ENCODE data around the gene HNRNPU. TPM values are rescaled to one million over a fixed set of nuclear protein-coding genes. Genes with fewer than 3 reads are reported as not detected.

HNRNPU gene
- total RNA-seq, 1 experiment from 2014 or later = 536 TPM

GRCh38 chr1:244864253-244865027 lies at the start of gene HNRNPU (continued):
- TF ChIP-seq MXD4 (CRISPR knock-in tag; IDR thresholded peaks at IDR 0.05; ENCODE audit: borderline replicate concordance) = no peak
- 0 out of 2 replicates have a peak, but pooled peaks have one; percentile 19 for TF ChIP-seq KAT7 (CRISPR knock-in tag; IDR thresholded peaks at IDR 0.05; ENCODE audit: borderline replicate concordance)
- TF ChIP-seq USF1 (CRISPR knock-in tag; IDR thresholded peaks at IDR 0.05) = 0 out of 2 replicates have a peak, but pooled peaks have one; percentile 16
- no peak for TF ChIP-seq ZMAT4 (CRISPR knock-in tag; IDR thresholded peaks at IDR 0.05)
- peak; percentile 86; the same call in 1 of the 2 replicates for TF ChIP-seq FOXP4 (CRISPR knock-in tag; IDR thresholded peaks at IDR 0.05)
- peak; percentile 97 for TF ChIP-seq HMGXB4 (CRISPR knock-in tag; IDR thresholded peaks at IDR 0.05)
- TF ChIP-seq NR1H2 (CRISPR knock-in tag; IDR thresholded peaks at IDR 0.05) = no peak
- TF ChIP-seq ZNF232 (CRISPR knock-in tag; IDR thresholded peaks at IDR 0.05) = peak; percentile 78; the same call in 1 of the 2 replicates
- peak; percentile 82; the same call in 1 of the 2 replicates for TF ChIP-seq SMAD3 (CRISPR knock-in tag; IDR thresholded peaks at IDR 0.05; ENCODE audit: borderline replicate concordance)
- TF ChIP-seq PREB (CRISPR knock-in tag; IDR thresholded peaks at IDR 0.05; ENCODE audit: borderline replicate concordance) = no peak
- TF ChIP-seq NFE2L1 (CRISPR knock-in tag; IDR thresholded peaks at IDR 0.05) = no peak
- no peak for TF ChIP-seq OVOL2 (CRISPR knock-in tag; IDR thresholded peaks at IDR 0.05; ENCODE audit: borderline replicate concordance)
- peak; percentile 63 for TF ChIP-seq FOXK1 (CRISPR knock-in tag; IDR thresholded peaks at IDR 0.05)
- TF ChIP-seq ZNF671 (CRISPR knock-in tag; IDR thresholded peaks at IDR 0.05) = no peak

- no peak overlapping the region for H3K27ac Mint-ChIP-seq
- TF ChIP-seq ERG (CRISPR knock-in tag; IDR thresholded peaks at IDR 0.05) (no peak), USF1 (CRISPR knock-in tag; IDR thresholded peaks at IDR 0.05) (no peak)
- H3K36me3 Mint-ChIP-seq = no peaks in the 10 kb centered on the region
- H3K27me3 Mint-ChIP-seq (ENCODE audit: low read depth) = peaks cover 10% of the 10 kb centered on the region
- CTCF ChIA-PET = no interaction called here
- ATAC-seq (no peak), DNase-seq (ENCODE audit: low spot score) (no peak)
- peaks cover 2% of the 10 kb centered on the region; the same call in 1 of the 2 replicates for H3K4me1 Mint-ChIP-seq
- no peaks in the 10 kb centered on the region for H3K9me3 Mint-ChIP-seq
- POLR2A ChIA-PET = no interaction called here
- no peak overlapping the region for H3K4me3 Mint-ChIP-seq
Observed at GRCh38 chr1:244913806-244914205, 49.5 kb upstream of the HNRNPU start.

Measured in WTC11 (cell line).